RWPE2 (cell line): ENCODE measurements around the gene TUBA4A.
A peak's percentile ranks its signal among the peaks of the same experiment; 100 is the strongest.

Experiments used
- ATAC-seq: fragments of 200-7000 bp; cut with Tn5 transposase; 3 replicates; pipeline ENCODE4 v1.9.1; 2021; ENCODE audit warnings: low read depth
- DNase-seq: peaks from one replicate; pipeline ENCODE4 v3.0.0-alpha.2; 2020; ENCODE audit warnings: low spot score
- H3K27ac ChIP-seq: fragments of 450-650 bp; 2 replicates; pipeline ENCODE4 v1.5.1; 2017; ENCODE audit warnings: mild to moderate bottlenecking; ENCODE audit not compliant: poor library complexity, severe bottlenecking
- H3K27me3 ChIP-seq: fragments of 250-450 bp; sonication (Bioruptor Pico); 2 replicates; pipeline ENCODE4 v1.5.1; 2021; ENCODE audit warnings: mild to moderate bottlenecking, moderate library complexity; ENCODE audit not compliant: insufficient read depth, poor library complexity, severe bottlenecking
- H3K36me3 ChIP-seq: fragments of 250-450 bp; sonication (Bioruptor Pico); 2 replicates; pipeline ENCODE4 v1.5.1; 2020; ENCODE audit warnings: low read depth, mild to moderate bottlenecking, moderate library complexity
- H3K4me1 ChIP-seq: fragments of 250-450 bp; sonication (Bioruptor Pico); 2 replicates; pipeline ENCODE4 v1.5.1; 2021; ENCODE audit warnings: mild to moderate bottlenecking, moderate library complexity; ENCODE audit not compliant: insufficient read depth, poor library complexity, severe bottlenecking
- H3K4me3 ChIP-seq: fragments of 250-450 bp; sonication (Bioruptor Pico); 2 replicates; pipeline ENCODE4 v1.5.1; 2021; ENCODE audit warnings: mild to moderate bottlenecking, moderate library complexity; ENCODE audit not compliant: severe bottlenecking
- H3K9me3 ChIP-seq: fragments of 250-450 bp; sonication (Bioruptor Pico); 2 replicates; pipeline ENCODE4 v1.5.1; 2021; ENCODE audit warnings: mild to moderate bottlenecking, moderate library complexity; ENCODE audit not compliant: severe bottlenecking
- TF ChIP-seq, protein P1 (sequence below): fragments of 450-650 bp; IDR thresholded peaks from one replicate; pipeline ENCODE4 v1.5.1; 2017; ENCODE audit warnings: mild to moderate bottlenecking, moderate library complexity; ENCODE audit not compliant: poor library complexity, severe bottlenecking

Gene TUBA4A

GRCh38 chr2:219252900-219253752 is 592 bp downstream of the TUBA4A start, which contains the start of gene TUBA4B:
TSS of gene TUBA4B (plus strand) at chr2:219253243. CDS start at chr2:219253408, 165 bp downstream.
- Histone ChIP-seq H3K36me3 (peaks cover 29% of the 10 kb centered on the region), H3K27ac (peak within 1 kb of the TSS; percentile 97), H3K4me1 (peaks cover 40% of the 10 kb centered on the region), H3K4me3 (peak within 1 kb of the TSS; percentile 67), H3K27me3 (no peaks in the 10 kb centered on the region), H3K9me3 (no peaks in the 10 kb centered on the region)
- peak; percentile 33 for ATAC-seq
- TF ChIP-seq, protein P1, sequence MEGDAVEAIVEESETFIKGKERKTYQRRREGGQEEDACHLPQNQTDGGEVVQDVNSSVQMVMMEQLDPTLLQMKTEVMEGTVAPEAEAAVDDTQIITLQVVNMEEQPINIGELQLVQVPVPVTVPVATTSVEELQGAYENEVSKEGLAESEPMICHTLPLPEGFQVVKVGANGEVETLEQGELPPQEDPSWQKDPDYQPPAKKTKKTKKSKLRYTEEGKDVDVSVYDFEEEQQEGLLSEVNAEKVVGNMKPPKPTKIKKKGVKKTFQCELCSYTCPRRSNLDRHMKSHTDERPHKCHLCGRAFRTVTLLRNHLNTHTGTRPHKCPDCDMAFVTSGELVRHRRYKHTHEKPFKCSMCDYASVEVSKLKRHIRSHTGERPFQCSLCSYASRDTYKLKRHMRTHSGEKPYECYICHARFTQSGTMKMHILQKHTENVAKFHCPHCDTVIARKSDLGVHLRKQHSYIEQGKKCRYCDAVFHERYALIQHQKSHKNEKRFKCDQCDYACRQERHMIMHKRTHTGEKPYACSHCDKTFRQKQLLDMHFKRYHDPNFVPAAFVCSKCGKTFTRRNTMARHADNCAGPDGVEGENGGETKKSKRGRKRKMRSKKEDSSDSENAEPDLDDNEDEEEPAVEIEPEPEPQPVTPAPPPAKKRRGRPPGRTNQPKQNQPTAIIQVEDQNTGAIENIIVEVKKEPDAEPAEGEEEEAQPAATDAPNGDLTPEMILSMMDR, result no peak
- DNase-seq, result peak; percentile 64

DNA sequence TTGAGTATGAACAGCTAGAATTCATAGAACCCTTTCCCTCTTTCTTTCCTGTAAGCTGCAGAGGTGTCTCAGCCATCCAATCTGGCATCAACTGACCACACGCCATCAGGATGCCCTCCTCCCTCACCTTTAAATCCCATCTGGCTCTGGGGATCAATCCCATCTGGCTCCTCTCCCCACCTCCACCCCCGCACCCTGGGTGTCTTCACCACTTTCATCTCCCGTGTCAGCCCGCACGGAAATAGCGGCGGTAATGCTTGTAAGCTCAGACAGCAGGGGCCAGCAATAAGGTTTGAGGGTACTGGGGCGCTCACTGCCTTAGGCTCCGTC is 1.2 kb downstream of the TUBA4A start:
- TF ChIP-seq, protein P1, result no peak
- ATAC-seq (no peak), DNase-seq (no peak)
- Histone ChIP-seq H3K27me3 (no peaks in the 10 kb centered on the region), H3K4me1 (peaks cover 43% of the 10 kb centered on the region), H3K4me3 (peak overlapping the region; percentile 67), H3K27ac (peak overlapping the region; percentile 97), H3K36me3 (peaks cover 35% of the 10 kb centered on the region), H3K9me3 (no peaks in the 10 kb centered on the region)

- H3K9me3 ChIP-seq, result no peaks in the 10 kb centered on the region
- DNase-seq (peak; percentile 69), ATAC-seq (peak; percentile 12; the same call in 2 of the 3 replicates)
- H3K4me1 ChIP-seq, result peaks cover 43% of the 10 kb centered on the region
- peak overlapping the region; percentile 67 for H3K4me3 ChIP-seq
- peaks cover 39% of the 10 kb centered on the region for H3K36me3 ChIP-seq
- H3K27me3 ChIP-seq, result no peaks in the 10 kb centered on the region
- TF ChIP-seq, protein P1, result no peak
- H3K27ac ChIP-seq, result peak overlapping the region; percentile 97
These were observed 1.6 kb downstream of the TUBA4A start for GRCh38 chr2:219252084-219252483.

DNA sequence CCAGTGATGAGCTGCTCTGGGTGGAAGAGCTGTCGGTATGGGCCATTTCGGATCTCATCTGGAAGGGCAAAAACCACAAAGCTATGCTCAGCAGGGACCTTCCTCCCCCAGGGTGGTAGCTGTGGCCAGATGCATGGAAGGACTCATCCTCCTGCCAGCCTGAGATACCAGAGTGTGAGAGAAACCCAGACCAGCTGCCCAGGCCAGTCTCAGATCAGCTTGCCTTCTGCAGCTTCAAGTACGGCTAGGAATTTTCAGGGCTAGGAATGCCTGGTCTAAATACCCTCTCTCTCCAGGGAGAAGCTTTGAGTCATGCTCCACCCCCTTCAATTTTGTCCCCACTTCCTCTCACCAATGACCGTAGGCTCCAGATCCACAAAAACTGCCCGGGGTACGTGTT is 2.1 kb downstream of the TUBA4A start:
- no peak for DNase-seq

More for the DNA sequence above, 2.1 kb downstream of the TUBA4A start:
- Histone ChIP-seq H3K36me3 (peaks cover 44% of the 10 kb centered on the region), H3K27ac (peak overlapping the region; percentile 97), H3K27me3 (no peaks in the 10 kb centered on the region), H3K4me1 (peaks cover 43% of the 10 kb centered on the region), H3K9me3 (no peaks in the 10 kb centered on the region), H3K4me3 (peak overlapping the region; percentile 67)
- TF ChIP-seq, protein P1, result no peak
- no peak for ATAC-seq
